ENCODE data around the gene SLC27A5. TPM values are rescaled to one million over a fixed set of nuclear protein-coding genes. Genes with fewer than 3 reads are reported as not detected.

SLC27A5 gene
- total and polyA plus RNA-seq, 2 experiments from 2014 or later: 16.2 to 35.5 TPM

- no peak for TF ChIP-seq ZNF462 (CRISPR knock-in tag; IDR thresholded peaks at IDR 0.05)
- TF ChIP-seq NANOG (IDR thresholded peaks at IDR 0.05; ENCODE audit: borderline replicate concordance): no peak
- TF ChIP-seq ETS1 (IDR thresholded peaks at IDR 0.05): no peak
- no peak for TF ChIP-seq EZH2 (IDR thresholded peaks at IDR 0.05; ENCODE audit: low read depth, unreplicated experiment)
- no peak for TF ChIP-seq CREB1 (CRISPR knock-in tag; IDR thresholded peaks at IDR 0.05; ENCODE audit: low read depth)
These were observed 49.1 kb upstream of the SLC27A5 start (continued) for GRCh38 chr19:58560921-58561320.

GRCh38 chr19:58560007-58560887 lies 48.5 kb upstream of the SLC27A5 start:
- peaks cover 37% of the 10 kb centered on the region for H3F3A ChIP-seq (replicated peaks; ENCODE audit: low read depth)
- H3K4me1 ChIP-seq (ENCODE audit: insufficient read depth): peaks cover 17% of the 10 kb centered on the region
- H3K27me3 ChIP-seq (ENCODE audit: insufficient read depth): peaks cover 48% of the 10 kb centered on the region
- peaks cover 20% of the 10 kb centered on the region for H3K79me2 ChIP-seq (replicated peaks; ENCODE audit: insufficient read depth)
- Mint-ChIP-seq H3K27me3 (ENCODE audit: insufficient read depth, low read depth, poor library complexity) (peaks cover 57% of the 10 kb centered on the region), H3K27ac (peak overlapping the region; percentile 100), H3K36me3 (ENCODE audit: low read depth) (peaks cover 40% of the 10 kb centered on the region), H3K4me1 (peaks cover 40% of the 10 kb centered on the region), H3K9me3 (no peaks in the 10 kb centered on the region), H3K4me3 (peak overlapping the region; percentile 97)
- H3K27ac ChIP-seq (ENCODE audit: low read depth): peak overlapping the region; percentile 60; the same call in 1 of the 2 replicates
- peak overlapping the region; percentile 88 for H3K4me2 ChIP-seq
- no peak overlapping the region for H2AFZ ChIP-seq
- no peak for ATAC-seq
- H3K4me3 ChIP-seq: peak overlapping the region; percentile 84
- H3K9me2 ChIP-seq (ENCODE audit: insufficient read depth): peaks cover 5% of the 10 kb centered on the region; the same call in 1 of the 2 replicates
- 0 out of 2 replicates have a peak, but pooled peaks cover 2% of the 10 kb centered on the region for H3K36me3 ChIP-seq (ENCODE audit: insufficient read depth)
- no peak for DNase-seq (ENCODE audit: low spot score)
- H4K20me1 ChIP-seq (replicated peaks; ENCODE audit: insufficient read depth): no peaks in the 10 kb centered on the region; the same call in 1 of the 2 replicates
- no peak for TF ChIP-seq ZNF331 (CRISPR knock-in tag; IDR thresholded peaks at IDR 0.05; ENCODE audit: low read depth)
- no peak for TF ChIP-seq POLR2AphosphoS5 (IDR thresholded peaks at IDR 0.05; ENCODE audit: low read depth)
- no peak for TF ChIP-seq STAT1 (IDR thresholded peaks at IDR 0.05; ENCODE audit: unreplicated experiment)
- TF ChIP-seq EZH2 (IDR thresholded peaks at IDR 0.05; ENCODE audit: low read depth, unreplicated experiment): no peak
- TF ChIP-seq REST (IDR thresholded peaks at IDR 0.05; ENCODE audit: unreplicated experiment): no peak
- TF ChIP-seq NANOG (IDR thresholded peaks at IDR 0.05; ENCODE audit: borderline replicate concordance): no peak
- TF ChIP-seq ETS1 (IDR thresholded peaks at IDR 0.05): no peak

Measured in GM23338 (cell line).